ENCODE results near the gene NRN1L. TPM values are rescaled to one million over a fixed set of nuclear protein-coding genes. Genes with fewer than 3 reads are reported as not detected.
"Not testable (repeated sequence)": the region's sequence is repeated elsewhere in the genome, so short reads cannot be mapped to it uniquely, and the experiment has no call there.

The NRN1L gene
- total and polyA plus RNA-seq, 9 donors = 0.24 to 1.3 (median 0.75) TPM; not detected in 2

DNA sequence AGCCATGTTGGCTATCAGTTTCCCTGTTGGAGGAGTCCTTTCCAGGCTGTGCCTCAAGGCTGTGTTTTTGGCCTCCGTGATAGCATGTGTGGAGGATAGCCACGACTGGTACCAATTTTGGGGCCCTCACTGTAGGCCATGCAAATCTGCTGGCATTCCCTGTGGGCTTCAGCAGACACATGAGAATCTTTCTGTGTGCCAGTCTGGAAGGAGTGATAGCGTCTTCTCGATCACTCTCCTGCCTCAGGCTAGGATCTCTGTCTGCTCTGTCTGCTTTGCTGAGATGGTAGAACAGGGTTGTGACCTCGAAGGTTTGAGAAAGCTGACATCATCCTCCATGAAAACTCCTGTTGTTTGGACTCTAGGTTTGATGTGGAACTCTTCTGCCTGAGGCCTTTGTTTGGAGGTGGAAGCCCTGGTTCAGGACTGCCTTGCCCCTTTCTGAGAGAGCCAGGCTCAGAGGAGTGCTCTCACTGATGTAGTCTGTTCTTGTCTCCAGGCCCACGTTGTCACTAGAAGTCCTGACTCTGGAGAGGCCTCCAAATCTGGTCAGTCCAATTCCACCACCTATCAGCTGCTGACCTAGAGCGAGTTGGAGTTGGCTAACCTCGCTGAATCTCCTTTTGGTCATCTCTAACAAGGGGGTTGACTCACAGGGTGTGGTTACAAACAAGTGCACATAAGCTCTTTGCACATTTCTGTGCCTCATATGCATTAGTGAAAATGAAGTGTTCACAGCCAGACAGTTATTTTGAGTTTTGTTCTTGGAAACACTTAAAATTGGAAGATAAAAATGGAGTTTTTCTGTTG, 23.9 kb upstream of the NRN1L start:
- H3K4me1 ChIP-seq (ENCODE audit: control insufficient read depth, insufficient read depth, low read length) = peaks cover 63% of the 10 kb centered on the region
- H3K27ac ChIP-seq (ENCODE audit: low read length) = peak overlapping the region; percentile 55
- peaks cover 26% of the 10 kb centered on the region for H3K36me3 ChIP-seq (ENCODE audit: control insufficient read depth, insufficient read depth, low read length)
- no peaks in the 10 kb centered on the region for H3K9me3 ChIP-seq (replicated peaks; ENCODE audit: control insufficient read depth, low read depth, low read length)
- WGBS (ENCODE audit: insufficient coverage) = 65% methylated on average over 3 of the region's 8 CpGs
- no peak for DNase-seq
- no peaks in the 10 kb centered on the region for H3K27me3 ChIP-seq (ENCODE audit: control insufficient read depth, insufficient read depth, low read length)
- no peak overlapping the region for H3K4me3 ChIP-seq (ENCODE audit: low read length)

DNA sequence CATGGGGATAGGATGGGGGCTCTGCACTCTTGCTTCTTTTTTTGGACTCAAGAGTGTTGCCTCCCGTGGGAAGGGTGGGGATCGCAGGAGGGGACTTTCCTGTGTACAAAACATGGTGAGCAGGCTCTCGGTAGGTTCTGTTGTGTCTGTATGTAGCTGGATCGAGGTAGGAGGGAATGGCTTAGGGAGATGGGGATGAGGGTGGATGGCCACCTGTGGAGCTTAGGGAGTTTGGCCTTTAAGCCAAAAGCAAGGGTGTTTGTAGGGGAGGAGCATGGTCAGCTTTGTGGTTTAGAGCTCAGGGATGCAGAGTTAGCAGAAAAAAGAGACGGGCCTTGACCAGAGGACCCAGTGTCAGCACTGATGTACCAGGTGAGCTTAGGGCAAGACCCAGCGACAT, 22.8 kb upstream of the NRN1L start:
- Histone ChIP-seq H3K4me3 (ENCODE audit: low read length) (no peak overlapping the region), H3K27ac (ENCODE audit: low read length) (peak overlapping the region; percentile 25)

DNA sequence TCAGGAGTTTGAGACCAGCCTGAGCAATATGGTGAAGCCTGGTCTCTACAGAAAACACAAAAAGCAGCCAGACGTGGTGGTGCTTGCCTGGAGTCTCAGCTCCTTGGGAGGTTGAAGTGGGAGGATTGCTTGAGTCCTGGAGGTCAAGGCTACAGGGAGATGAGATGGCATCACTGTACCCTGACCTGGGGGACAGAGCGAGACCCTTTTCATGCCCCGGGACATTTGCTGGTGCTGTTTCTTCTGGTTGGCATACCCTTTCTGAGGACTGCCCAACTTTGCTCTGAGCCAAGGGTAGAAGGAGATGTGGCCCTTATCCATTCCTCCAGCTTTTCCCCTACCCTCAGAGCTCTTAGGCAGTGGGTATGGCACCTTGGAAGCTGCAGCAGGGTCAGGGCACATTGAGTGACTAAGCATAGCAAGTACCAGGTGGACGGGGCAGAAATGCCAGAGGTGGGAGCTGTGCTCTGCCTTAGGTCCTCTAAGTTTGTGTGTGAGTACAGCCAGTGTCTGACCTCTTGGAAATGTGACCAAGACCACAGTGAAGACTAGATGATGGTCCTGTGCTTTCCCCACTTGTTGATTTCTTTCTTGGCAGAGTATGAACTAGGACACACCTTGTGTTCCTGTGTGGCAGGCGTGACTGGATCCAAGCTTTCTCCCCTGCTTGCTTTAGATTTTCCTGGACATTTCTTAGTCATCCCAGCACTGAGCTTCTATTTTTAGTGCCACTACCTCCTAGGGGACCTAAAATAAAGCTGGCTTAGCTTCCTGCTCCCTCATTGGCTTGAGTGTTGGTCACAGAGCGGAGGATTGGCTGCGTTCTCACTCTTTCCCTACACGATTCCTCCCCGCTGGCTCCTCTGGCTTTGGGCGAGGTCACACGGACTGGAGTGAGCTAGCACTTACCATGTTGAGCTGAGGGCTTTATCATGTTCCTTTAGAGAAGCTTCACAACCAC, 21.8 kb upstream of the NRN1L start:
- WGBS (ENCODE audit: insufficient coverage) = 54% methylated on average over 4 of the region's 11 CpGs
- H3K36me3 ChIP-seq (ENCODE audit: control insufficient read depth, insufficient read depth, low read length) = peaks cover 41% of the 10 kb centered on the region
- no peaks in the 10 kb centered on the region for H3K27me3 ChIP-seq (ENCODE audit: control insufficient read depth, insufficient read depth, low read length)
- peaks cover 49% of the 10 kb centered on the region for H3K4me1 ChIP-seq (ENCODE audit: control insufficient read depth, insufficient read depth, low read length)
- no peak overlapping the region for H3K4me3 ChIP-seq (ENCODE audit: low read length)
- peak overlapping the region; percentile 94 for H3K27ac ChIP-seq (ENCODE audit: low read length)
- no peaks in the 10 kb centered on the region for H3K9me3 ChIP-seq (replicated peaks; ENCODE audit: control insufficient read depth, low read depth, low read length)
- DNase-seq = peak; percentile 95

More for the DNA sequence above, 22.8 kb upstream of the NRN1L start:
- peaks cover 59% of the 10 kb centered on the region for H3K4me1 ChIP-seq (ENCODE audit: control insufficient read depth, insufficient read depth, low read length)
- DNase-seq = no peak
- H3K9me3 ChIP-seq (replicated peaks; ENCODE audit: control insufficient read depth, low read depth, low read length) = no peaks in the 10 kb centered on the region
- H3K36me3 ChIP-seq (ENCODE audit: control insufficient read depth, insufficient read depth, low read length) = peaks cover 30% of the 10 kb centered on the region
- WGBS (ENCODE audit: insufficient coverage) = 87% methylated on average over 6 of the region's 6 CpGs
- H3K27me3 ChIP-seq (ENCODE audit: control insufficient read depth, insufficient read depth, low read length) = no peaks in the 10 kb centered on the region

DNA sequence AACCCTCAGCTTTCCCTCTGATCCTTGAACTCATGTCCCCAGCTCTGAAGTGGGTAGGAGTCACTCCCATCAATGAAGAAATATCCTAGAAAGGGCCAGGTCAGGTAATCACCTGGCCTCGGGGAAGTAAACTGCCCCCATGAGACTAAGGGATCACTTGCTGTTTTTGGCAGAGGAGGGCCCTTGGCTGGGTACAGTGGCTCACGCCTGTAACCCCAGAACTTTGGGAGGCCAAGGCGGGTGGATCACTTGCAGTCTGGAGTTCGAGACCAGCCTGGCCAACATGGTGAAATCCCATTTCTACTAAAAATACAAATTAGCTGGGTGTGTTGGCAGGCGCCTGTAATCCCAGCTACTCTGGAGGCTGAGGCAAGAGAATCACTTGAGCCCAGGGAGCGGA, 20.6 kb upstream of the NRN1L start:
- DNase-seq; H3K27me3 ChIP-seq (ENCODE audit: control insufficient read depth, insufficient read depth, low read length); H3K4me3 ChIP-seq (ENCODE audit: low read length); H3K9me3 ChIP-seq (replicated peaks; ENCODE audit: control insufficient read depth, low read depth, low read length): not testable (repeated sequence)
- peaks cover 51% of the 10 kb centered on the region for H3K36me3 ChIP-seq (ENCODE audit: control insufficient read depth, insufficient read depth, low read length)
- 86% methylated on average over 2 of the region's 6 CpGs for WGBS (ENCODE audit: insufficient coverage)
- H3K4me1 ChIP-seq (ENCODE audit: control insufficient read depth, insufficient read depth, low read length) = peaks cover 40% of the 10 kb centered on the region
- peak overlapping the region; percentile 94 for H3K27ac ChIP-seq (ENCODE audit: low read length)

DNA sequence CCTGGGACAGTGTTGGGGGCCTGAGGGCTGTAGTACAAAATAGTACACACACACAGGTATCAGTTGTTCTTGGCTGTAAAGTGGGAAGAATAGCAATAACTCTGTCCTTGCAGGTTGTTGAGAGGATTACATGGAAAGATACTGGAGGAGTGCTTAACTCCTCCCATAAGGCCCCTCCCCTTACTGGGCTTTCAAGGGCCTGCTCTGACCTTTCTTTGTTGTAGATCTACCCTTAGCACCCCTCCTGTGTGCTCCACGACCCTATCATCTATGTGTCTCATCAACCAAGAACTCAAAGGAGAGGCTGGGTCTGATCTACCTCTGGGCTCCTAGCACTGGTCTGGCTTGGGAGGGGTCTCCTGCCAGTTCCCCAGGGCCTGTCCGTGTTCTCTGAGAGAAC, 20.1 kb upstream of the NRN1L start:
- no peaks in the 10 kb centered on the region for H3K27me3 ChIP-seq (ENCODE audit: control insufficient read depth, insufficient read depth, low read length)
- WGBS (ENCODE audit: insufficient coverage) = 71% methylated on average over 2 of the region's 2 CpGs
- peaks cover 54% of the 10 kb centered on the region for H3K36me3 ChIP-seq (ENCODE audit: control insufficient read depth, insufficient read depth, low read length)
- H3K4me3 ChIP-seq (ENCODE audit: low read length) = no peak overlapping the region
- no peaks in the 10 kb centered on the region for H3K9me3 ChIP-seq (replicated peaks; ENCODE audit: control insufficient read depth, low read depth, low read length)
- H3K27ac ChIP-seq (ENCODE audit: low read length) = no peak overlapping the region
- H3K4me1 ChIP-seq (ENCODE audit: control insufficient read depth, insufficient read depth, low read length) = peaks cover 40% of the 10 kb centered on the region
- no peak for DNase-seq

DNA sequence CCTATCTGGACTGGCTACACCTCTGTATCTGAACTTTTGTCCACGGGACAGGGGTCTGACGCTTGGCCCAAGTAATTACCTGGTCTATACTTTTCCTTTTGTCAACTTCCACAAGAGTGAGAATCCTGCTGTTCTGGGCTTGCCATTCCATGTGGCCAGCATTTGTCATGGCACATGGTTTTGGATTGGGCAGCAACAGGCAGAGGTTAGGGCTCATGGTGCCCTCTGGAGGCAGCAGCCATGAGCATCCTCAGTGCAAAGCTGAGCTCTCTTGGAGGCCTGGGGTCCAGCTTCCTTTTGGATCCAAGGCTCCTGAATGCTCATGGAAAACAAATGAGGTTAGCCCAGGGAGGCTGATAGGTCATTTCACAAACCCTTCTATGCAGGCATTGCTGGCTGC, 19.4 kb upstream of the NRN1L start:
- Histone ChIP-seq H3K27ac (ENCODE audit: low read length) (no peak overlapping the region), H3K4me1 (ENCODE audit: control insufficient read depth, insufficient read depth, low read length) (peaks cover 39% of the 10 kb centered on the region), H3K36me3 (ENCODE audit: control insufficient read depth, insufficient read depth, low read length) (peaks cover 59% of the 10 kb centered on the region), H3K27me3 (ENCODE audit: control insufficient read depth, insufficient read depth, low read length) (no peaks in the 10 kb centered on the region), H3K4me3 (ENCODE audit: low read length) (no peak overlapping the region), H3K9me3 (replicated peaks; ENCODE audit: control insufficient read depth, low read depth, low read length) (no peaks in the 10 kb centered on the region)
- no CpG with 5 or more reads among the region's 2 CpGs for WGBS (ENCODE audit: insufficient coverage)
- DNase-seq = no peak

DNA sequence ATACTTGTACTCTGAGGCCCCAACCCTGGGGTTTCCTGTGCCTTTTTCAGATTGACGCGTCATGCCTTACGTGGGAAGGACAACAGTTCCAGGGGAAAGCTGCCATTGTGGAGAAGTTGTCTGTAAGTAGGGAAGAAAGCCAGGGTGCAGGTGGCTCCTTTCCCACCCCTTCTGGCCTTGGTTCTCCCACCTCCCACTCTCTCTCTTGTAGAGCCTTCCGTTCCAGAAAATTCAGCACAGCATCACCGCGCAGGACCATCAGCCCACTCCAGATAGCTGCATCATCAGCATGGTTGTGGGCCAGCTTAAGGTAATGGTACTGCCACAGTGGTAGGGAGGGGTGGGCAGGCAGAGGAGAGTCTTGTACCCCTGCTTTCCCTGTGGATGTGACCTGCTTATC, 16.4 kb upstream of the NRN1L start:
- peaks cover 65% of the 10 kb centered on the region for H3K36me3 ChIP-seq (ENCODE audit: control insufficient read depth, insufficient read depth, low read length)
- H3K9me3 ChIP-seq (replicated peaks; ENCODE audit: control insufficient read depth, low read depth, low read length) = no peaks in the 10 kb centered on the region
- no peak for DNase-seq
- H3K27ac ChIP-seq (ENCODE audit: low read length) = no peak overlapping the region
- H3K27me3 ChIP-seq (ENCODE audit: control insufficient read depth, insufficient read depth, low read length) = no peaks in the 10 kb centered on the region
- H3K4me1 ChIP-seq (ENCODE audit: control insufficient read depth, insufficient read depth, low read length) = peaks cover 17% of the 10 kb centered on the region
- 90% methylated on average over 2 of the region's 6 CpGs for WGBS (ENCODE audit: insufficient coverage)
- H3K4me3 ChIP-seq (ENCODE audit: low read length) = no peak overlapping the region

DNA sequence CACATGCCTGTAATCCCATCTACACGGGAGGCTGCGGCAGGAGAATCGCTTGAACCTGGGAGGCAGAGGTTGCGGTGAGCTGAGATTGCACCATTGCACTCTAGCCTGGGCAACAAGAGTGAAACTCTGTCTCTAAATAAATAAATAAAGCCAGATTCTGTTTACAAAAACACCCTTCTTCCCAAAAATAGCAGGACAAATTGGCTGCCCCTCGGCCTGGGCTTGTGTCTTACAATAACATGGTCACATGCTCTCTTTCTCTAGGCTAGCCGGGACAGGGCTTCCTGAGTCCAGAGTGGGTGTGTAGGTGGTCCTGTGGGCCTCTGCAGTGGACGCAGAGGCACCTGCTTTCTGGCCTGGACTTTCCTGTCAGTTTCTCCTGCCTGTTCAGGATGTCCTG, 15.0 kb upstream of the NRN1L start:
- H3K27me3 ChIP-seq (ENCODE audit: control insufficient read depth, insufficient read depth, low read length) = no peaks in the 10 kb centered on the region
- no peak overlapping the region for H3K27ac ChIP-seq (ENCODE audit: low read length)
- H3K4me3 ChIP-seq (ENCODE audit: low read length) = no peak overlapping the region
- no peak for DNase-seq
- H3K4me1 ChIP-seq (ENCODE audit: control insufficient read depth, insufficient read depth, low read length) = peaks cover 17% of the 10 kb centered on the region
- WGBS (ENCODE audit: insufficient coverage) = 94% methylated on average over 6 of the region's 7 CpGs
- H3K36me3 ChIP-seq (ENCODE audit: control insufficient read depth, insufficient read depth, low read length) = peaks cover 63% of the 10 kb centered on the region
- no peaks in the 10 kb centered on the region for H3K9me3 ChIP-seq (replicated peaks; ENCODE audit: control insufficient read depth, low read depth, low read length)

DNA sequence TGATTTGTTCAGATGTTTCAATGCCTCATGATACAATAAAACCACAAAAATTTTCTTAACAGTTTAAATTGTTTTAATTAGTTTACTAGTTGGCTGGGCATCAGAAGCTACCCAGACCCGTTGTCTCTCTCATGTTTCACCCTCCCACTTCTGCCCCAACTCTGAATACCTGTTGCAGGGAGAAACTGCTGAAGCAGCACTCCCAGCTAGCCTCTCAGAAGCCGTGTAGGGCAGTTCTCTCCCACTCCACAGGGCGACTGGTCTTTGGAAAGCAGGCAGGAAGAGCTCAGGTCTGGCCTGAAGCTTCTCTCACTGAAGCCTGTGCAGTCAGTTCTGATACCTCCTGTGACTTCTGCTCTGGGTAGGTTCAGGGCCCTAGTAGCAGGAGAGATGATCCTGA, 13.4 kb upstream of the NRN1L start:
- DNase-seq = no peak
- Histone ChIP-seq H3K4me3 (ENCODE audit: low read length) (no peak overlapping the region), H3K27ac (ENCODE audit: low read length) (no peak overlapping the region), H3K36me3 (ENCODE audit: control insufficient read depth, insufficient read depth, low read length) (peaks cover 63% of the 10 kb centered on the region), H3K9me3 (replicated peaks; ENCODE audit: control insufficient read depth, low read depth, low read length) (no peaks in the 10 kb centered on the region), H3K4me1 (ENCODE audit: control insufficient read depth, insufficient read depth, low read length) (peaks cover 26% of the 10 kb centered on the region), H3K27me3 (ENCODE audit: control insufficient read depth, insufficient read depth, low read length) (no peaks in the 10 kb centered on the region)
- WGBS (ENCODE audit: insufficient coverage) = 94% methylated on average over 3 of the region's 3 CpGs

DNA sequence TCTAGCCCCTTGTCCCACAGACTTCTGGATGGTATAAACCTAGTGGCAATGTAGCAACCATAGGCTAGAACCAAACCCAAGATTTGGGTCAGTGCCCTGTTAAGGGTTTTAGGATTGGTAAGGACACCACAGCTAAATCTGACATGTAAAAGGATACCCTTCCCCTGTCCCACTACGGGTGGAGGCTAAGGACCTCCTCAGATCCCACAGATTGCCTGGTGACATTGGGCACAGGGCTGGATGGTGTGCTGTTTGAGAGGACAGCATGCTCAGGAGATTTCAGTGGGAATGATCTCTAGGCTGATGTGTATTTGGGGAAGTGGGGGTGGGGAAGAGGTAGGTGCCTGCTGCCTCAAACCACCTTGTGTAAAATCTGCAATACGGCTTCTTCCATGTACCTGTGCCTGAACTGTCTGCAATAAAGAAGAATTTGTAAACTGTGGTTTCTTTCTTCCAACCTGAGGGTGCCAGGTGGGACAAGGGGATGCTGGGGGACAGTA, 12.5 kb upstream of the NRN1L start:
- Histone ChIP-seq H3K27me3 (ENCODE audit: control insufficient read depth, insufficient read depth, low read length) (no peaks in the 10 kb centered on the region), H3K27ac (ENCODE audit: low read length) (peak overlapping the region; percentile 76), H3K9me3 (replicated peaks; ENCODE audit: control insufficient read depth, low read depth, low read length) (no peaks in the 10 kb centered on the region), H3K4me1 (ENCODE audit: control insufficient read depth, insufficient read depth, low read length) (peaks cover 26% of the 10 kb centered on the region), H3K4me3 (ENCODE audit: low read length) (no peak overlapping the region), H3K36me3 (ENCODE audit: control insufficient read depth, insufficient read depth, low read length) (peaks cover 66% of the 10 kb centered on the region)
- WGBS (ENCODE audit: insufficient coverage) = no CpG with 5 or more reads among the region's 2 CpGs
- DNase-seq = no peak

All from muscle of leg (tissue), 11 donors.